ENCODE measurements around the gene ACO2. TPM values are rescaled to one million over a fixed set of nuclear protein-coding genes. Genes with fewer than 3 reads are reported as not detected.

Gene ACO2
- total RNA-seq, 2 experiments from 2014 or later = 69.5 to 71.9 TPM

DNA sequence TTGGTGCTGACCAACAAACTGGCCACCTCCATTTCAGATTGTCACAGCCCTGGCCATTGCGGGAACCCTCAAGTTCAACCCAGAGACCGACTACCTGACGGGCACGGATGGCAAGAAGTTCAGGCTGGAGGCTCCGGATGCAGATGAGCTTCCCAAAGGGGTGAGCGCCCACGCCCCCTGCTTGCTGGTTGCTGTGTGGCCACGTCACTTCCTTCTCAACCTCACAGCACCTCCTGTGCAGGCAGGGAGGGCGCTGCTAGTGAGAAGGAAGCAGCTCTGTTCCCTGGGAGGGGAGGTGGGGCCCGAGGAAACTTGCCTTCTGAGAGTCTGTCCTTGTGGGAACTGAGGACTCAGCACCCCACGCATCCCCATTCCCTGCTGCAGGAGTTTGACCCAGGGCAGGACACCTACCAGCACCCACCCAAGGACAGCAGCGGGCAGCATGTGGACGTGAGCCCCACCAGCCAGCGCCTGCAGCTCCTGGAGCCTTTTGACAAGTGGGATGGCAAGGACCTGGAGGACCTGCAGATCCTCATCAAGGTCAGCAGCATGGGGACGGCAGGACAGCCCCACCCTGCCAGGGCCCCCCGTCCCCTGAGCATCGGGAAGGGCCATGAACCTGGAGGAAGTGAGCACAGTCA is 56.0 kb downstream of the ACO2 start:
- ChIA-PET POLR2A (interaction anchor here (0.7 to 2.3 kb wide), 10 partner anchors 19 to 503 kb away, joined by 3 to 12 read pairs (median 4); partner anchors contain the start of genes ACO2, PHF5A, PMM1 and POLR3H), CTCF (interaction anchor here (0.8 to 1.8 kb wide), 3 partner anchors 20 to 144 kb away, joined by 3 to 4 read pairs (median 3); partner anchors contain the start of gene TEF)
- no peaks in the 10 kb centered on the region for H3K9me3 ChIP-seq (ENCODE audit: control insufficient read depth in 1 of 2, insufficient read depth in 1 of 2, low read length in 2 of 2)
- peak overlapping the region; percentile 76 for H3K27ac Mint-ChIP-seq
- ATAC-seq (ENCODE audit: poor library complexity) = peak; percentile 97
- TF ChIP-seq CTCF (IDR thresholded peaks at IDR 0.05) = no peak
- no peaks in the 10 kb centered on the region for H3K9me3 Mint-ChIP-seq
- H3K4me3 ChIP-seq (ENCODE audit: low read length) = no peak overlapping the region
- peak overlapping the region; percentile 3 to 43 for H3K27ac ChIP-seq (ENCODE audit: low read depth in 1 of 2, low read length in 2 of 2)
- H3K27me3 Mint-ChIP-seq = no peaks in the 10 kb centered on the region
- no peaks in the 10 kb centered on the region for H3K27me3 ChIP-seq (ENCODE audit: control insufficient read depth in 1 of 2, insufficient read depth in 2 of 2, low read length in 2 of 2)
- H3K4me1 Mint-ChIP-seq (ENCODE audit: low read depth) = peaks cover 15% of the 10 kb centered on the region
- DNase-seq = peak; percentile 42 to 86 (median 67)
- H3K4me3 Mint-ChIP-seq = no peak overlapping the region
- peaks cover 63% of the 10 kb centered on the region for H3K36me3 ChIP-seq (ENCODE audit: insufficient read depth, low read length)
- peaks cover 28% of the 10 kb centered on the region for H3K4me1 ChIP-seq (ENCODE audit: insufficient read depth, low read length)
- H3K36me3 Mint-ChIP-seq (ENCODE audit: low read depth) = peaks cover 57% of the 10 kb centered on the region
- intact Hi-C loops (cut with DNase I, micrococcal nuclease) = loop anchor here (5.0 to 10.0 kb wide), 2 partner anchors 48 to 600 kb away; no protein-coding TSS in a partner anchor

GRCh38 chr22:41525450-41526225 is 56.7 kb downstream of the ACO2 start:
- peak overlapping the region; percentile 47 for H3K27ac Mint-ChIP-seq
- Histone ChIP-seq H3K4me1 (ENCODE audit: insufficient read depth, low read length) (peaks cover 28% of the 10 kb centered on the region), H3K9me3 (ENCODE audit: control insufficient read depth in 1 of 2, insufficient read depth in 1 of 2, low read length in 2 of 2) (no peaks in the 10 kb centered on the region), H3K27ac (ENCODE audit: low read depth in 1 of 2, low read length in 2 of 2) (peak overlapping the region; percentile 3 to 41), H3K36me3 (ENCODE audit: insufficient read depth, low read length) (peaks cover 70% of the 10 kb centered on the region), H3K4me3 (ENCODE audit: low read length) (no peak overlapping the region), H3K27me3 (ENCODE audit: control insufficient read depth in 1 of 2, insufficient read depth in 2 of 2, low read length in 2 of 2) (no peaks in the 10 kb centered on the region)
- ChIA-PET CTCF (interaction anchor here (1.8 to 3.5 kb wide), 2 partner anchors 123 to 145 kb away, joined by 3 to 54 read pairs; partner anchors contain the start of gene TEF), POLR2A (interaction anchor here (0.9 to 2.3 kb wide), 8 partner anchors 57 to 503 kb away, joined by 3 to 12 read pairs (median 4); partner anchors contain the start of genes ACO2, PHF5A, PMM1 and TOB2)
- DNase-seq (no peak), ATAC-seq (ENCODE audit: poor library complexity) (no peak)
- H3K4me3 Mint-ChIP-seq = no peak overlapping the region
- no peaks in the 10 kb centered on the region for H3K9me3 Mint-ChIP-seq
- intact Hi-C loops (cut with DNase I, micrococcal nuclease) = loop anchor here (1.0 to 10.0 kb wide), 3 partner anchors 121 to 601 kb away; no protein-coding TSS in a partner anchor
- H3K36me3 Mint-ChIP-seq (ENCODE audit: low read depth) = peaks cover 64% of the 10 kb centered on the region
- H3K27me3 Mint-ChIP-seq = no peaks in the 10 kb centered on the region
- H3K4me1 Mint-ChIP-seq (ENCODE audit: low read depth) = peaks cover 15% of the 10 kb centered on the region
- TF ChIP-seq CTCF (IDR thresholded peaks at IDR 0.05) = no peak

DNA sequence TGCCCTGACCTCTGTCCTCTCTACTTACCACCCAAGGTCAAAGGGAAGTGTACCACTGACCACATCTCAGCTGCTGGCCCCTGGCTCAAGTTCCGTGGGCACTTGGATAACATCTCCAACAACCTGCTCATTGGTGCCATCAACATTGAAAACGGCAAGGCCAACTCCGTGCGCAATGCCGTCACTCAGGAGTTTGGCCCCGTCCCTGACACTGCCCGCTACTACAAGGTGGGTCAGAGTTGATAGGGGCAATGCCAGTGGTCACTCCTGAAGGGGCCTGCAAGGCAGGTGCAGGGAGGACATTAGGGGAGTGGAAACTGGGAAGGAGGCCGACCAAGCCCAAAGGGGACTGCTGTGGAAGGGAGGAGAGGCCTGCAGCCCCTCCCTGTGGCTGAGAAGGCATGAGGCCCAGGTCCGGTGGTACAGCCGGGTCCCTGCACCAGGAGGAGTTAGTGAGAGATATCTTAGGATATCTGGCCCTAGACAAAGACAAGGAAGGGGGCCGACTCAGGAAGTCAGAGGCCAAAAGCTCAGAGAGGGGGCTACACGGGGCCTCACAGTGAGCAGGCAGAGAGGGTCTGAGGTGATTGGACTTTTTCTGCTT is 57.4 kb downstream of the ACO2 start:
- Mint-ChIP-seq H3K4me3 (no peak overlapping the region), H3K36me3 (ENCODE audit: low read depth) (peaks cover 67% of the 10 kb centered on the region), H3K4me1 (ENCODE audit: low read depth) (peaks cover 15% of the 10 kb centered on the region), H3K9me3 (no peaks in the 10 kb centered on the region), H3K27me3 (no peaks in the 10 kb centered on the region), H3K27ac (peak overlapping the region; percentile 47)
- ChIA-PET POLR2A (interaction anchor here (1.6 kb wide), 1 partner anchor 80 kb away, joined by 4 read pairs; the partner anchor contains the start of gene TOB2), CTCF (interaction anchor here (0.7 to 3.5 kb wide), 15 partner anchors 9 to 145 kb away, joined by 3 to 54 read pairs (median 4); partner anchors contain the start of genes ACO2, PHF5A, PMM1 and TEF)
- ATAC-seq (ENCODE audit: poor library complexity) (no peak), DNase-seq (no peak)
- Histone ChIP-seq H3K9me3 (ENCODE audit: control insufficient read depth in 1 of 2, insufficient read depth in 1 of 2, low read length in 2 of 2) (no peaks in the 10 kb centered on the region), H3K4me3 (ENCODE audit: low read length) (no peak overlapping the region), H3K36me3 (ENCODE audit: insufficient read depth, low read length) (peaks cover 77% of the 10 kb centered on the region), H3K27me3 (ENCODE audit: control insufficient read depth in 1 of 2, insufficient read depth in 2 of 2, low read length in 2 of 2) (no peaks in the 10 kb centered on the region), H3K27ac (ENCODE audit: low read depth in 1 of 2, low read length in 2 of 2) (peak overlapping the region in 1 of 2 donors; percentile 60), H3K4me1 (ENCODE audit: insufficient read depth, low read length) (peaks cover 28% of the 10 kb centered on the region)
- TF ChIP-seq CTCF (IDR thresholded peaks at IDR 0.05) = no peak
- intact Hi-C loops (cut with DNase I, micrococcal nuclease) = loop anchor here (1.0 to 10.0 kb wide), 3 partner anchors 122 to 602 kb away; no protein-coding TSS in a partner anchor

Data from CD4-positive, alpha-beta T cell (primary cell).